Measurements from ENCODE around the gene DPP6.

The DPP6 gene

GRCh38 chr7:154571772-154572171 lies 519.6 kb downstream of the DPP6 start:
- no peak for DNase-seq

GRCh38 chr7:154574235-154574634 lies 522.0 kb downstream of the DPP6 start:
- DNase-seq = no peak

- no peak for DNase-seq
Measured at GRCh38 chr7:154575497-154575896, 523.3 kb downstream of the DPP6 start.

- no peak for DNase-seq
Measured at GRCh38 chr7:154576604-154577003, 524.4 kb downstream of the DPP6 start.

- DNase-seq = no peak
Measured at GRCh38 chr7:154577141-154577873, 525.1 kb downstream of the DPP6 start.

GRCh38 chr7:154578336-154578735 lies 526.1 kb downstream of the DPP6 start:
- DNase-seq = no peak

GRCh38 chr7:154579711-154580110 lies 527.5 kb downstream of the DPP6 start:
- no peak for DNase-seq

GRCh38 chr7:154581251-154581890 lies 529.2 kb downstream of the DPP6 start:
- no peak for DNase-seq

GRCh38 chr7:154583454-154583853 lies 531.3 kb downstream of the DPP6 start:
- no peak for DNase-seq

GRCh38 chr7:154584352-154585252 lies 532.4 kb downstream of the DPP6 start:
- DNase-seq = no peak

GRCh38 chr7:154587792-154588191 lies 535.6 kb downstream of the DPP6 start:
- no peak for DNase-seq

GRCh38 chr7:154591544-154591943 lies 539.3 kb downstream of the DPP6 start:
- no peak for DNase-seq

GRCh38 chr7:154592388-154592787 lies 540.2 kb downstream of the DPP6 start:
- no peak for DNase-seq

GRCh38 chr7:154598396-154598795 lies 546.2 kb downstream of the DPP6 start:
- DNase-seq = no peak

GRCh38 chr7:154598864-154599263 lies 546.7 kb downstream of the DPP6 start:
- no peak for DNase-seq

GRCh38 chr7:154610903-154611302 lies 558.7 kb downstream of the DPP6 start:
- DNase-seq = no peak

GRCh38 chr7:154613811-154614210 lies 561.6 kb downstream of the DPP6 start:
- no peak for DNase-seq

- no peak for DNase-seq
Measured at GRCh38 chr7:154620141-154620755, 568.0 kb downstream of the DPP6 start.

- no peak for DNase-seq
Measured at GRCh38 chr7:154623399-154623798, 571.2 kb downstream of the DPP6 start.

GRCh38 chr7:154627646-154628290 lies 575.6 kb downstream of the DPP6 start:
- DNase-seq = no peak

- no peak for DNase-seq
Measured at GRCh38 chr7:154628556-154628955, 576.4 kb downstream of the DPP6 start.

- no peak for DNase-seq
Measured at GRCh38 chr7:154631162-154631561, 579.0 kb downstream of the DPP6 start.

- DNase-seq = no peak
Measured at GRCh38 chr7:154633641-154634040, 581.4 kb downstream of the DPP6 start.

All from NCI-H1048 (cell line).